ENCODE data around the gene ADGRG6. TPM values are rescaled to one million over a fixed set of nuclear protein-coding genes. Genes with fewer than 3 reads are reported as not detected.

Gene ADGRG6
- total RNA-seq, 1 experiment from 2014 or later = 2.5 TPM

GRCh38 chr6:142374091-142374770, 72.4 kb downstream of the ADGRG6 start:
- DNase-seq = peak; percentile 44
- Histone ChIP-seq H2BK120ac (ENCODE audit: low read depth, low read length, poor library complexity, severe bottlenecking) (no peak overlapping the region), H2AK5ac (ENCODE audit: insufficient read length, low read length) (no peak overlapping the region), H4K8ac (replicated peaks; ENCODE audit: insufficient read length, low read depth, low read length) (no peak overlapping the region), H2AFZ (ENCODE audit: low read length) (no peak overlapping the region), H3K14ac (ENCODE audit: insufficient read depth, low read length) (no peak overlapping the region), H3K23ac (ENCODE audit: insufficient read length, low read depth, low read length) (no peak overlapping the region), H3K9me3 (ENCODE audit: control insufficient read depth, low read depth, low read length) (no peaks in the 10 kb centered on the region), H3K79me2 (ENCODE audit: insufficient read depth, low read length) (no peaks in the 10 kb centered on the region), H3K27me3 (ENCODE audit: insufficient read depth, low read length) (no peaks in the 10 kb centered on the region), H3K27ac (ENCODE audit: insufficient read length, low read depth, low read length) (no peak overlapping the region), H3K9ac (ENCODE audit: extremely low read depth, insufficient read length, low read length) (no peak overlapping the region), H4K5ac (ENCODE audit: insufficient read length, low read depth, low read length) (no peak overlapping the region), H2BK12ac (ENCODE audit: insufficient read length, low read depth, low read length) (no peak overlapping the region), H3K4ac (ENCODE audit: low read depth, low read length) (no peak overlapping the region), H3K23me2 (ENCODE audit: insufficient read length, low read depth, low read length, poor library complexity, severe bottlenecking) (no peaks in the 10 kb centered on the region), H4K20me1 (ENCODE audit: control insufficient read depth, insufficient read depth, insufficient read length) (no peaks in the 10 kb centered on the region), H3K18ac (ENCODE audit: insufficient read length, low read depth, low read length) (no peak overlapping the region), H2BK20ac (ENCODE audit: low read depth, low read length, poor library complexity, severe bottlenecking) (no peak overlapping the region), H3T11ph (ENCODE audit: low read length) (no peak overlapping the region), H3K56ac (ENCODE audit: insufficient read length, low read depth, low read length) (no peak overlapping the region), H3K4me1 (ENCODE audit: insufficient read depth, low read length) (no peaks in the 10 kb centered on the region; the same call in 1 of the 2 replicates), H2BK15ac (ENCODE audit: low read depth, low read length) (no peak overlapping the region), H3K79me1 (ENCODE audit: insufficient read depth, low read depth, low read length, poor library complexity, severe bottlenecking) (no peaks in the 10 kb centered on the region), H4K91ac (ENCODE audit: insufficient read length, low read depth, low read length) (no peak overlapping the region), H2BK5ac (ENCODE audit: insufficient read length, low read length) (no peak overlapping the region), H3K4me2 (ENCODE audit: insufficient read depth, insufficient read length, low read length) (no peak overlapping the region)
- WGBS (ENCODE audit: extremely low coverage, insufficient read length, low lambda C conversion rate) = no CpG with 5 or more reads among the region's 4 CpGs
- Mint-ChIP-seq H3K4me3 (no peak overlapping the region), H3K27ac (no peak overlapping the region; a peak in 1 of 7 replicates), H3K36me3 (ENCODE audit: insufficient read depth in 1 of 3, low read depth in 3 of 3) (no peaks in the 10 kb centered on the region; a peak in 1 of 7 replicates), H3K9me3 (no peaks in the 10 kb centered on the region), H3K4me1 (peaks cover 26 to 28% of the 10 kb centered on the region in 2 experiments), H3K27me3 (ENCODE audit: low read depth) (no peaks in the 10 kb centered on the region)
- no peak for TF ChIP-seq CTCF (conservative IDR thresholded peaks at IDR 0.05)
